ENCODE measurements around the gene APOD. TPM values are rescaled to one million over a fixed set of nuclear protein-coding genes. Genes with fewer than 3 reads are reported as not detected.

Gene APOD
- total and polyA plus RNA-seq, 10 of the 15 experiments (the other 5 are each of a cell fraction or from before 2014, with no cell fraction given) = 0.06 to 0.77 (median 0.47) TPM; not detected in 3

GRCh38 chr3:195555110-195555509 lies 28.6 kb downstream of the APOD start:
- H3K4me1 ChIP-seq (ENCODE audit: control insufficient read depth, insufficient read depth, low read length) = peaks cover 9% of the 10 kb centered on the region
- H3K27ac ChIP-seq (ENCODE audit: control insufficient read depth, insufficient read depth) = no peak overlapping the region
- no peaks in the 10 kb centered on the region for H3K36me3 ChIP-seq (ENCODE audit: control insufficient read depth in 2 of 2, insufficient read depth in 2 of 2, low read length in 1 of 2)
- H3K27me3 ChIP-seq (replicated peaks in 1 of 2; ENCODE audit: control insufficient read depth in 2 of 2, insufficient read depth in 2 of 2, low read length in 1 of 2) = no peaks in the 10 kb centered on the region
- DNase-seq (ENCODE audit: low read depth, low spot score) (no peak), FAIRE-seq (no peak), ATAC-seq (no peak)
- H3K4me3 ChIP-seq = no peak overlapping the region
- WGBS (ENCODE audit: insufficient coverage, insufficient replicate concordance, low lambda C conversion rate, missing lambda C conversion rate) = 60% methylated on average over 8 of the region's 8 CpGs
- ChIA-PET POLR2A (interaction anchor here (0.7 to 2.0 kb wide), 3 partner anchors 13 to 114 kb away, joined by 3 to 4 read pairs (median 4); partner anchors contain the start of gene PPP1R2), RAD21 (ENCODE audit: unreplicated experiment) (no interaction called here), SMC1A (ENCODE audit: uncharacterized antibody, unreplicated experiment) (no interaction called here), CTCF (interaction anchor here (0.9 kb wide), 1 partner anchor 12 kb away, joined by 3 read pairs; no protein-coding TSS in a partner anchor)
- no TSS peak for BruUV-seq (replicated peaks)
- H3K9ac ChIP-seq (ENCODE audit: control insufficient read depth, insufficient read depth, low read length) = no peak overlapping the region
- no peaks in the 10 kb centered on the region for H3K9me3 ChIP-seq (replicated peaks; ENCODE audit: control insufficient read depth, insufficient read depth, low read length)
- H4K20me1 ChIP-seq (ENCODE audit: control insufficient read depth, insufficient read depth) = no peaks in the 10 kb centered on the region
- H3K4me2 ChIP-seq (ENCODE audit: control insufficient read depth, insufficient read depth) = no peak overlapping the region
- H3K79me2 ChIP-seq (ENCODE audit: control insufficient read depth, insufficient read depth, low read length) = no peaks in the 10 kb centered on the region
- in situ Hi-C loops (cut with MboI) = no loop called here
- TF ChIP-seq JUND (IDR thresholded peaks at IDR 0.05; ENCODE audit: low read depth, low read length) (no peak), E2F4 (IDR thresholded peaks at IDR 0.05; ENCODE audit: low read depth, low read length) (no peak), HDAC2 (IDR thresholded peaks at IDR 0.05) (no peak), KDM1A (IDR thresholded peaks at IDR 0.05; ENCODE audit: borderline replicate concordance) (no peak), TCF7 (IDR thresholded peaks at IDR 0.05; ENCODE audit: borderline replicate concordance) (no peak), JUNB (IDR thresholded peaks at IDR 0.05) (no peak), CEBPB (IDR thresholded peaks at IDR 0.05; ENCODE audit: borderline replicate concordance in 1 of 2, low read depth in 2 of 2, low read length in 2 of 2) (no peak)
- H2AFZ ChIP-seq (ENCODE audit: control insufficient read depth, low read depth, low read length) = no peak overlapping the region
- intact Hi-C loops (cut with micrococcal nuclease; ENCODE audit: unreplicated experiment) = no loop called here

- ChIA-PET POLR2A (interaction anchor here (2.0 kb wide), 1 partner anchor 12 kb away, joined by 4 read pairs; the partner anchor contains the start of gene PPP1R2), SMC1A (ENCODE audit: uncharacterized antibody, unreplicated experiment) (no interaction called here), CTCF (no interaction called here), RAD21 (ENCODE audit: unreplicated experiment) (no interaction called here)
- H3K9ac ChIP-seq (ENCODE audit: control insufficient read depth, insufficient read depth, low read length) = no peak overlapping the region
- no peaks in the 10 kb centered on the region for H3K36me3 ChIP-seq (ENCODE audit: control insufficient read depth in 2 of 2, insufficient read depth in 2 of 2, low read length in 1 of 2)
- peaks cover 14% of the 10 kb centered on the region for H3K4me1 ChIP-seq (ENCODE audit: control insufficient read depth, insufficient read depth, low read length)
- DNase-seq (ENCODE audit: low read depth, low spot score) (no peak), ATAC-seq (no peak), FAIRE-seq (no peak)
- H3K27me3 ChIP-seq (replicated peaks in 1 of 2; ENCODE audit: control insufficient read depth in 2 of 2, insufficient read depth in 2 of 2, low read length in 1 of 2) = no peaks in the 10 kb centered on the region
- no peaks in the 10 kb centered on the region for H3K79me2 ChIP-seq (ENCODE audit: control insufficient read depth, insufficient read depth, low read length)
- WGBS (ENCODE audit: insufficient coverage, insufficient replicate concordance, low lambda C conversion rate, missing lambda C conversion rate) = 97% methylated on average over 15 of the region's 15 CpGs
- no peak overlapping the region for H3K4me3 ChIP-seq
- H3K9me3 ChIP-seq (replicated peaks; ENCODE audit: control insufficient read depth, insufficient read depth, low read length) = no peaks in the 10 kb centered on the region
- intact Hi-C loops (cut with micrococcal nuclease; ENCODE audit: unreplicated experiment) (no loop called here), in situ Hi-C loops (cut with MboI) (no loop called here)
- H4K20me1 ChIP-seq (ENCODE audit: control insufficient read depth, insufficient read depth) = no peaks in the 10 kb centered on the region
- no peak overlapping the region for H3K4me2 ChIP-seq (ENCODE audit: control insufficient read depth, insufficient read depth)
- H2AFZ ChIP-seq (ENCODE audit: control insufficient read depth, low read depth, low read length) = no peak overlapping the region
- no peak overlapping the region for H3K27ac ChIP-seq (ENCODE audit: control insufficient read depth, insufficient read depth)
- no TSS peak for BruUV-seq (replicated peaks)
- no peak for TF ChIP-seq RBBP5 (conservative IDR thresholded peaks at IDR 0.05)
- no peak for TF ChIP-seq WRNIP1 (IDR thresholded peaks at IDR 0.05; ENCODE audit: borderline replicate concordance, low read depth, low read length)
- no peak for TF ChIP-seq STAT1 (conservative IDR thresholded peaks at IDR 0.05)
- no peak for TF ChIP-seq IRF4 (IDR thresholded peaks at IDR 0.05; ENCODE audit: low read depth, low read length)
- no peak for TF ChIP-seq BRCA1 (IDR thresholded peaks at IDR 0.05; ENCODE audit: low read depth, low read length)
- TF ChIP-seq MAX (IDR thresholded peaks at IDR 0.05; ENCODE audit: low read depth, low read length) = no peak
- TF ChIP-seq RUNX3 (IDR thresholded peaks at IDR 0.05; ENCODE audit: low read length) = no peak
- no peak for TF ChIP-seq ZBTB33 (IDR thresholded peaks at IDR 0.05)
- no peak for TF ChIP-seq NFYA (IDR thresholded peaks at IDR 0.05; ENCODE audit: borderline replicate concordance, low read depth, low read length)
- no peak for TF ChIP-seq MEF2B (IDR thresholded peaks at IDR 0.05; ENCODE audit: partially characterized antibody, poor library complexity, severe bottlenecking)
- no peak for TF ChIP-seq ZNF622 (IDR thresholded peaks at IDR 0.05)
Observed at GRCh38 chr3:195554458-195554857, 29.3 kb downstream of the APOD start.

All from GM12878 (cell line).